GM23248 (cell line): ENCODE measurements around the gene GARIN3.

Experiments
- EZH2 ChIP-seq: fragments of 200-600 bp; sonication (generic); IDR thresholded peaks from 2 replicates; pipeline ENCODE4 v1.6.1; 2018; ENCODE audit warnings: antibody characterized with exemption, mild to moderate bottlenecking; ENCODE audit not compliant: insufficient read depth, poor library complexity, severe bottlenecking
- EZH2phosphoT487 ChIP-seq: fragments of 200-600 bp; sonication (generic); IDR thresholded peaks from 2 replicates; pipeline ENCODE4 v1.6.1; 2018; ENCODE audit warnings: antibody characterized with exemption, moderate library complexity, mild to moderate bottlenecking, low read depth; ENCODE audit not compliant: insufficient read depth

DNA sequence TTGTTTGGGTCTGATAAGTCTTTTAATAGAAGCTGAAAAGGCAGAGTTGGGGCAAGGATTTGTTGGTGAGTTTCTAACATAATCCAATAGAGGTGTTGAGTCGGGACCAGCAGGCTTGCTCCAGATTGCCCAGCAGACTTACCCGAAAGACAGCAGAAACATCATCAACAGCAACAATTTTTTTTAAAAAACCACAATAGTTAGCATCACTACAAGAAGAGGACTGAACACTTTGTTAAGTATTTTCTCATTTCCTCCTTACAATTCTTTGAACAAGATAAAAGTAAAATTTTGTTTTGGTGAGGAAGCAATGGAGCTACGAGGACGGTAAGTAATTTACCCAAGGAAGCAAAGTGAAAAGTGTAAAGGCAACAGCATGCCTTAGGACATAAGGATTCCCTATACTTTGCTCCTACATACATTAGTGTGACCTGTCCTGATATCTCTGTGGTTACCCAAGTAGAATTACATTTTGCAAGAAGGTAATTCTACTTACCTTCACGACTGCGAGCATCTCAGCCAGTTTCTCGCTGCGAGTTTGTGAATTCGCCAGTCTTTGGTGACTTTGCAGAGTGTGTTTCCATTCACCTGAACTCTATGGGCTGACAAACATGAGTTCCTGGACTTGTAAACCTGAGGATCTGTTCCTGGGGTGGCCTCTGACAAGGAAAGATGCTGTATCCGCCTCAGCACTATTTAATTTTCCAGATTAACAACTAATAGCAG lies 27.8 kb upstream of the GARIN3 start:
- TF ChIP-seq EZH2phosphoT487 (no peak), EZH2 (no peak)
